GM19328 (cell line): Measurements from ENCODE around the gene CDH4.

Experiments
- ATAC-seq: cut with Tn5 transposase; IDR thresholded peaks from one replicate; pipeline ENCODE4 v1.9.1; 2021; ENCODE audit warnings: mild to moderate bottlenecking, moderate library complexity; ENCODE audit not compliant: unreplicated experiment

The CDH4 gene

DNA sequence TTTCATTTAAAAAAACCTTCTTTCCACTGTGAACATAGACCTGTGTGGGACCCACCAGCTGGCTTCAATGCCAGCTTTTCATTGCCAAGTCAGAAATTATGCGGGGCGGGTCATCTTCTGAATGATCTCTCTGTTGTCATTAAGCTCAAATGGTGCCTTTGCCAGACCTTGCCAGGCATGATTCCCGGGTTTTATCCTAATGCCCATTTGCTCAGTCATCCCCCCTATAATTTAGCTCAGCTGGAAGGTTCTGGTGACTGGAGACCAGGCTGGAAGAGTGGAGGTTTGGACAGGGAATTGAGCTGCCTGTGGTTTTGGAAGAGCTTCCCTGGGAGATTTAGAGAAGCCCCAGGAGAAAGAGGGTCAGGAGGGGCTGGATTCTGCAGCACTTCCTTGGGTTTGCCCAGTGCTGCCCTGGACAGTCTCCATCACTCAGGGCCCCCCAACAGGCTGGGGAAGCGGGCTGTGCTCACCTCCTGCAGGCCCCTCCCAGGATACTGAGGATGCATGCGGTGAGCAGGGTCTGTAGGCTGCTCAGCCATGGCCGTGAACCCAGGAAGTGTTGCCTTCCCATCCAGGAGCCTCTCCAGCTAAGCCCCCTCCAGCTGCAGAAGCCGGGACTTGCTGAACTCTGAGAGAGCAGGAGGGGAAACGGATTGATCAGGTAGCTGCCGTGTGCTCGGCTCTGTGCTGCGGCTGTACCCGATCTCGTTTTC, 273.0 kb downstream of the CDH4 start:
- no peak for ATAC-seq

DNA sequence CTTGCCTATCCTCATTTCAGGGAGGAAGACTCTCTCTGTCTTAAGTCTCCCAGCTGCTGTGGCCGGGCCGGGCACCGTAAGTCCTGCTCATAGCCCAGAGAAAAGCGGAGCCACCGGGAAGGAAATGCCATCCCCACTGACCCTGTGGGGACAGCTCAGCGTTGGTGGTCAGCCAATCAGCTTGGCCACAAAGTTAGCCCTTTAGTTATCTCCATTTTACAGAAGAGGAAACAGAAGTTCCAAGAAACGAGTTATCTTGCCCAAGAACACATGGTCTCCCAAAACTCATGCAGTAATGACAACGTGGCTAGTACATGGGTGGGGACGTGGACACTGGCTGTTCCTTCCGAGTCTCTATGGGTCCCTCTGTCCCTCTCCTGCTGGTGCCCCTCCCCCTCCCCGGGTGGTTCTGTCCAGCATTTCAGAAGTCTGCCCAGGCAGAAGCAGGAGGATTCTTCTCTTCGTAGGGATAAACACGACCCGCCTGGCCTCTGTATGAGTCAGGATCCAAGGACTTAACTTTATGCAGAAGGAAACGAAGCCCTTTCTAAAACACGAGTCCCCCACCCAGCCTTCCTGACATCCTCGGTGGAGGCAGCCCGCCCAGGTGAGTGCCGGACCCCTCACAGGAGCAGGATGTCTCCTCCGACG, 273.8 kb downstream of the CDH4 start:
- no peak for ATAC-seq

- no peak for ATAC-seq
Observed at GRCh38 chr20:61526907-61527306, 274.8 kb downstream of the CDH4 start.

DNA sequence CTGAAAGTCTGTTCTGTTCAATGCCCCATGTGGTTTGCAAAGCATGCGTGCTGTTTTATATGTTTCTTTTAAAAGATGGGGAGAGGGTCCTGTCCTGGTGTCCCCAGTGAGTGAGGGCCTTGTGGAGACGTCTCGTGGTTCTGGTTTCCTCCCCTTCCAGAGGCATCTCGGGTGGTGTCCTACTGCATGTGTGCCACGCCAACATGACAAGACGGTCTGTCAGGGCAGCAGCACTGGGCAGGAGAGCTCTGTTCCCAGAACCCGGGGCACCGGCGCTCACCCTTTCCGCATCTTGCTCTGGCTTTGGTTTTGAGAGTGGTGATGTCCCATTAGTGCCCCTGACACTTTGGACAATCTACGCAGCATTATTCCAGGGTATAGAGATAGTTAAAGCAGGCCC, 275.6 kb downstream of the CDH4 start:
- ATAC-seq: no peak

GRCh38 chr20:61528591-61528990, 276.5 kb downstream of the CDH4 start:
- no peak for ATAC-seq

DNA sequence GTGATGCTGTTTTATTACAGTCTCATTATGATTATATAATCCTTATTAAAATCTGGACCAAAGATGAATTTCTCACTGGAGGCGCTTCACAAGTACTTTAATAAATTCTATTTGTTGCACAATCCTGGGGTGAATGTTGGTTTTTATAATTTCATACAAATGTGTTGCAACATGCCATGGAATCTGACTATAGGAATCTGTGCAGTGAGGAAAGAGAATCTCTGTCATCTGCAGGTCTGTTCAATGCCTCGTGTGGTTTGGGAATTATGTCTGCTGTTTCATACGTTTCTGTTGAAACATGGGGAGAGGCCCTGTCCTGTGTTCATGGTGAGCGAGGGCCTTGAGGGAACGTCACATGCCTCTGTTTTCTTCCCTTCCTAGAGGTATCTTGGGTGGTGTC, 277.3 kb downstream of the CDH4 start:
- no peak for ATAC-seq

- ATAC-seq: no peak
Observed at GRCh38 chr20:61531553-61532345, 279.7 kb downstream of the CDH4 start.

DNA sequence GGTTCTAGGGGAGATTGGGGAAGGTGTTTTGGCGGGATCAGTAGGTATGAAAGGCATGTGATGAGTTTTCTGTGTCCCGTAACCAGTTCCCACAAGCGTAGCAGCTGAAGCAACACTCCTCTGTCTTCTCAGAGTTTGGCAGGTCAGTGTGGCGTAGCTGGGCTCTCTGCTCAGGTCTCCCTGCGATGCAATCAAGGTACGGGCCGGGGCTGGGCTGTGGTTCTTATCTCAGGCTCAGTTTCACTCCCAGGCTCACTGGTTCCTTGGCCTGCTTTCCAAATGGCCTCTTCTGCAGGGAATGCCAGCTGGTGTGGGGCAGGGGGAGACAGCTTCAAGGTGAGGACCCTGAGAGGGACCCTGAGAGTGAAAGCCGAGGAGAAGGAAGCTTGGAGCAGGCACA, 280.7 kb downstream of the CDH4 start:
- ATAC-seq: no peak

DNA sequence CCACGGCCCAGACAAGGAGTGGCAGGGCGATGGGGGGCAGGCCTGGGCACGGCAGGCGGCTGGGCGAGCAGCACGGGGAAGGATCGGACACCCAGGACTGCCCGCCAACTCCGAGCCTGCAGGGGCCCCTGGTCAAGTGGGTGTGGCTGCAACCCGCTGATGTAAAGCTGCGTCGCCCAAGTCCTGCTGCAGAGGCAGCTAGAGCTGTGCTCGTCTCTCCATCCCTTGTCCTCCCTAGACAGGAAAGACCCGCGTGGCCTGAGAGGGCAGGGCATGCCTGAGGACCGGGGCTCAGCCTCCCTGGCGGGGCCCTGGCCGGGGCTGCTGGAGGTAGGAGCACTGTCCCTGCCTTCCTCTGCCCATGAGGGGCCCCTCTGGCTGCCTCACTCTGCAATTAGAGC, 281.2 kb downstream of the CDH4 start:
- ATAC-seq: no peak

DNA sequence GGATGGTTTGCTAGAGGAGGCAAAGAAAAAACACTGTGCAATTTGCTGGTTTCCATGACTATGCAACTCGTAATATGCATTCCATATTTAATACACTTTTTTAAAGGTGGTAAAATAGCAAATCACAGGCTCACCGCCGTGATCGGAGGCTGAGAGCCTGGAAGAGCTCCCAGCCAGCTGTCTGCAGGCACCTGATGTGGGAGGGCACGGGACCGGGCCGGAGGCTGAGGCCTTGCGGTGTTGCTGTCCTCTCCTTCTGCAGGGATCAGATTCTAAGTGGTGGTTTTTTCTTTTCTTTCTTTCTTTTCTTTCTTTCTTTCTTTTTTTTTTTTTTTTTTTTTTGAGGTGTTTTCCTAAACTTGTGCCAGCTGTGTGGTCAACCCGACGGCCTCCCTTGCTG, 282.3 kb downstream of the CDH4 start:
- ATAC-seq: no peak

GRCh38 chr20:61535091-61535490, 283.0 kb downstream of the CDH4 start:
- ATAC-seq: no peak

GRCh38 chr20:61535536-61535935, 283.5 kb downstream of the CDH4 start:
- ATAC-seq: no peak

DNA sequence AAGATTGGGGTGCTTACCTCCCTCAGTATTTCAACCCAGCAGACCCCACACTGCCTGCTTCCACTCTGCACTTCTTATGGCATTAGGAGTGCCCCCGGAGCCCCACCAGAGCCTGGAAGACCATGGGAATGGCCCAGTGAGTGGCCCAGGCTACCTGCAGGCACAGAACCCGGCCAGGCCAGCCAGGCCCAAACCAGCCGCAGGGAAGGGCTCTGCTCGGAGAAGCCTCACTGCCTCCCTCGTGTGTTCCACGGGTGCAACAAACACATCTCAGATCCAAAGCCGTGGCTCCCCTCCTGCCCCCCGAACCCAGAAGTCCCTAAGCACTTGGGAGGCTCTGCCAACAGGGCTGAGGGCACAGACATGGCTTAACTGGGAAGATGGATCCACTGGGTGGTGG, 283.9 kb downstream of the CDH4 start:
- ATAC-seq: no peak

DNA sequence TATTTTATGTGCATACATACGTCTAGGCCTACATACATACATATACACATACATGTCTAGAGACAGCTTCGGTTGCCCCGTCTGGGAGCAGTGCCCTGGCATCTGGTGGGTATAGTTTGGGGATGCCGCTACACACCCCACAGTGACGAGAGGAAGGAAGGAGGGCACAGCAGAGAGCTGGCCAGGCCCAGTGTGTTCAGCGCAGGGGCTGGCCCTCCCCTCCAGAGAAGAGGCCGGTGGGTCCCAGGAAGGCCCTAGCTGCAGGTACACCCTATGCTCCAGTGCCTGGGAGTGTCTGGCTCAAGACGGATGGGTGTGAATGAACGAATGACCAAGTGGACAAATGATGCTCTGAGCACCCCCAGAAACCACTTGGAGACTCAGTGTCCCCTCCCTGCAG, 284.6 kb downstream of the CDH4 start:
- ATAC-seq: no peak

DNA sequence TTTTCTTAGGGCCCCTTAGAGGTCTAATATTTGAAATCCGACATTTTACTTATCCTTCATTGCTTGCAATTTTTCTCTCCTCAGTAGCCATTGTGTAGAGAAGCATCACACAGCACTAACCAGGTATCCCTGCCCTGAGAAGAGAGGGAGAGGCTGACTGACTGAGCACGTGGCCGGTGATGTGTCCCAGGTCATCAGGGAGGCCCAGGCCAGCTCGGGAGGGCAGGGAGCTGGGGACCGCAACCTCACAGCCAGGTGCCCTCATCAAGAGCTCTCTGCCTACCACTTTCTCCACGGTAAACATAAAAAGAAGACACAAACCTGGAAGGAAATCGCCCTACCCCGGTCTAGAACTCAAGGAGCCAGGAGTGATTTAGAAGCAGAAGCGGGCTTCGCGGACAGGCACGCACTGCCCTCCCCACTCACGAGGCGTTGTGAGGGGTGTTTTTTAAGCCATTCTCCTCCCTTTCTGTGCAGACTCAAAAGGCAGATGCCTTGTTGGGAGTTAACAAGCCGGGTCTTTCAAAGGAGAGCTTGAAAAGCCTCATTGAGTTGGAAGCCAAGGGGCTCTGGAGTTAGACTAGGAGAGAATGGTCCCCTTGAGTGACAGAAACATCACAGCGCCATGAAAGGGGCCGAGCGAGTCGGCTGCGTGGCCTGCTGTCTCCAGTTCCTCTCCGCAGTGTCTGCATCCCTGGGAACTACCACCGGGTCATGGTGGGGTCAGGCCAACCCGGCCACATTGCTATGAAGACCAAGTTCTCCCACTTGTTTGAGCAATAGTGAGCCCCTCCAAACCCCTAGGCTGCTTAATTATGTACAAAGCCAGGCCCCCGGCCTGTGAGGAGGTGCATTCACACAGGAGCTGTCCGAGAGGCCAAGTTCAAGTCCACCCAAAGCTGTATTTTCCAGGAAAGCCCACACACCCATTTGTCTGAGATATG, 285.4 kb downstream of the CDH4 start:
- ATAC-seq: no peak

- no peak for ATAC-seq
Observed at GRCh38 chr20:61538183-61538942, 286.3 kb downstream of the CDH4 start.

- no peak for ATAC-seq
Observed at GRCh38 chr20:61538943-61539265, 286.8 kb downstream of the CDH4 start.

DNA sequence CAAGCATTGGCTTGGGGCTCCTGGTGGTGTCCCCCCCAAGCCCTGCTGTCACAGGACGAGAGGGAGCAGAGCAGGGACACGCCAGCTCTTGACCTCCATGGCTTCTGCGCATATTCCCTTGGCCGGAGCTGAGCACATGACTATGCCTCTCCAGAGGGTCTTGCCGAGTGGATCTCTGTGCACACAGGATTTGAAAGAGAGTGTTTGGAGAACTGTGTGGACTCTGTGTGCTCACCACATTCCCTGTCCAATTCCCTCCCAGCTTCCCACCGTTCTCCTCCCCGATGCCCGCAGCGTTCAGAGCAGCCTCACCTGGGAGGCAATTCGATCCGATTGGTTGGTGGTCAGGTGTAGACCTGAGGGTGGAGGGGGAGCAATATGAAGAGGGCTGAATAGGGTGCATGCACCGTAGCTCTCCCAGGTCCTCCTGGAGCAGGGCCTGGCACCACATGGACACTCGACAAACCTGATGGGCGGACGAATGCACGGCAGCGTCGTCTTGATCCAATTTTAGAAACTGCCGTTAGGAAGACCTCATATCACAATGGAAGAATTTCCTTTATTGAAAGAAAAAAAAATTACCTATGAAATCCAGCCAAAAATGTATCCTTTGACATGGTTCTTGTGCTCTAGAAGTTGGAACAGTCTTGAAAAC, 287.8 kb downstream of the CDH4 start:
- ATAC-seq: no peak

GRCh38 chr20:61541537-61541936, 289.5 kb downstream of the CDH4 start:
- no peak for ATAC-seq

- no peak for ATAC-seq
Observed at GRCh38 chr20:61543086-61543485, 291.0 kb downstream of the CDH4 start.
